GM06990 (cell line): ENCODE data around the gene PCBP1.
"Not testable (repeated sequence)": the region's sequence is repeated elsewhere in the genome, so short reads cannot be mapped to it uniquely, and the experiment has no call there.

ENCODE experiments used
- DNase-seq: peaks from one replicate; pipeline ENCODE4 v3.0.0-alpha.2; 2011; ENCODE audit not compliant: insufficient read length; ENCODE audit errors: extremely low read depth
- H3K27me3 ChIP-seq: replicated peaks from 2 replicates; pipeline ENCODE4 v1.6.0; 2011; ENCODE audit warnings: low read length; ENCODE audit not compliant: control insufficient read depth, insufficient read depth
- H3K36me3 ChIP-seq: 2 replicates; pipeline ENCODE4 v1.5.1; 2011; ENCODE audit warnings: low read length; ENCODE audit not compliant: control insufficient read depth, insufficient read depth
- H3K4me3 ChIP-seq: replicated peaks from 2 replicates; pipeline ENCODE4 v1.5.1; 2011; ENCODE audit warnings: low read depth, mild to moderate bottlenecking, control low read depth, low read length
- TF ChIP-seq, protein P1 (sequence below): IDR thresholded peaks from 2 replicates; pipeline ENCODE4 v1.5.1; 2011; ENCODE audit warnings: low read length, control low read depth, mild to moderate bottlenecking, inconsistent platforms; ENCODE audit not compliant: insufficient read depth, poor library complexity, severe bottlenecking

PCBP1 gene

DNA sequence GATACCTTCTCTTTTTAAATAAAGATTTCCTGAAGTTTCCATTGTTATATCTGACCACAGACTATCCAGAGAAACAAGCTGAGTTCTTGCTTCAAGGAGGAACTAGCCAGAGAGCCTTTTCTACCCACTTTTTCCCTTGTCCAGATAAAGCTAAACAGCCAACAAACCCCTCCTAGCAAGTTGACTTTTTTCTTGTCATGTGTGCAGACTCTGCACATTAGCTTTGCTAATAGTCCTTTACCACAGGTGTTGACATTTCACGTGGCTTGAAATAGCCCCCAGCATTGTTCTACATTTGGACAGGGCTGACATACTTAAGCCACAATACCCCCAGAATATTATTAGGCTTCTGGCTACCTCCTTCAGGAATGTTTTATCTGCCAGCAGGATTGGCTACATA is 40.7 kb downstream of the PCBP1 start:
- no peak for DNase-seq
- TF ChIP-seq, protein P1, sequence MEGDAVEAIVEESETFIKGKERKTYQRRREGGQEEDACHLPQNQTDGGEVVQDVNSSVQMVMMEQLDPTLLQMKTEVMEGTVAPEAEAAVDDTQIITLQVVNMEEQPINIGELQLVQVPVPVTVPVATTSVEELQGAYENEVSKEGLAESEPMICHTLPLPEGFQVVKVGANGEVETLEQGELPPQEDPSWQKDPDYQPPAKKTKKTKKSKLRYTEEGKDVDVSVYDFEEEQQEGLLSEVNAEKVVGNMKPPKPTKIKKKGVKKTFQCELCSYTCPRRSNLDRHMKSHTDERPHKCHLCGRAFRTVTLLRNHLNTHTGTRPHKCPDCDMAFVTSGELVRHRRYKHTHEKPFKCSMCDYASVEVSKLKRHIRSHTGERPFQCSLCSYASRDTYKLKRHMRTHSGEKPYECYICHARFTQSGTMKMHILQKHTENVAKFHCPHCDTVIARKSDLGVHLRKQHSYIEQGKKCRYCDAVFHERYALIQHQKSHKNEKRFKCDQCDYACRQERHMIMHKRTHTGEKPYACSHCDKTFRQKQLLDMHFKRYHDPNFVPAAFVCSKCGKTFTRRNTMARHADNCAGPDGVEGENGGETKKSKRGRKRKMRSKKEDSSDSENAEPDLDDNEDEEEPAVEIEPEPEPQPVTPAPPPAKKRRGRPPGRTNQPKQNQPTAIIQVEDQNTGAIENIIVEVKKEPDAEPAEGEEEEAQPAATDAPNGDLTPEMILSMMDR, result no peak
- no peaks in the 10 kb centered on the region for H3K36me3 ChIP-seq
- H3K4me3 ChIP-seq, result no peak overlapping the region
- H3K27me3 ChIP-seq, result no peaks in the 10 kb centered on the region

- DNase-seq, H3K36me3 ChIP-seq, H3K27me3 ChIP-seq: not testable (repeated sequence)
- peak overlapping the region; percentile 56 for H3K4me3 ChIP-seq
These were observed 44.3 kb downstream of the PCBP1 start for GRCh38 chr2:70131344-70132143.

GRCh38 chr2:70132244-70133126 is 45.2 kb downstream of the PCBP1 start:
- peak; percentile 58 for DNase-seq
- Histone ChIP-seq H3K27me3 (no peaks in the 10 kb centered on the region), H3K36me3 (no peaks in the 10 kb centered on the region), H3K4me3 (peak overlapping the region; percentile 56)
- TF ChIP-seq, protein P1, result no peak

DNA sequence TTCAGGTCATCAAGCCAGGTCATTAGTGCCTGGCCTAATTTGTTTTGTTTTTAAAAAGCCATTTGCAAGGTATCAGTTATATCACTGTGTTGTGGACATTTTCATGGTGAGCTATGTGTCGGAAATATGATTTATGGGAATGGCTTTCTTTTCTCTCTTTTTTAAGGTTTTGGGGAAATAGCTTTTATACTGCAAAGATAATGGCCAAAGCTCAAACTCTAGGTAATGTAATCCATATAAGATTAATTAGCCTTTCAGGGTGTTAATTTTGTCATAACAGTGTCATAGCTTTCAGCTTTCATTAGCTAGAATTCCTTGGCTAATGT is 45.8 kb downstream of the PCBP1 start:
- no peak for DNase-seq
- peak overlapping the region; percentile 18 for H3K4me3 ChIP-seq
- H3K27me3 ChIP-seq, result no peaks in the 10 kb centered on the region
- TF ChIP-seq, protein P1, result no peak
- H3K36me3 ChIP-seq, result no peaks in the 10 kb centered on the region

GRCh38 chr2:70133491-70134322 is 46.4 kb downstream of the PCBP1 start:
- DNase-seq, result no peak
- Histone ChIP-seq H3K36me3 (no peaks in the 10 kb centered on the region), H3K4me3 (no peak overlapping the region; the same call in 1 of the 2 replicates), H3K27me3 (no peaks in the 10 kb centered on the region)
- TF ChIP-seq, protein P1, result no peak

DNA sequence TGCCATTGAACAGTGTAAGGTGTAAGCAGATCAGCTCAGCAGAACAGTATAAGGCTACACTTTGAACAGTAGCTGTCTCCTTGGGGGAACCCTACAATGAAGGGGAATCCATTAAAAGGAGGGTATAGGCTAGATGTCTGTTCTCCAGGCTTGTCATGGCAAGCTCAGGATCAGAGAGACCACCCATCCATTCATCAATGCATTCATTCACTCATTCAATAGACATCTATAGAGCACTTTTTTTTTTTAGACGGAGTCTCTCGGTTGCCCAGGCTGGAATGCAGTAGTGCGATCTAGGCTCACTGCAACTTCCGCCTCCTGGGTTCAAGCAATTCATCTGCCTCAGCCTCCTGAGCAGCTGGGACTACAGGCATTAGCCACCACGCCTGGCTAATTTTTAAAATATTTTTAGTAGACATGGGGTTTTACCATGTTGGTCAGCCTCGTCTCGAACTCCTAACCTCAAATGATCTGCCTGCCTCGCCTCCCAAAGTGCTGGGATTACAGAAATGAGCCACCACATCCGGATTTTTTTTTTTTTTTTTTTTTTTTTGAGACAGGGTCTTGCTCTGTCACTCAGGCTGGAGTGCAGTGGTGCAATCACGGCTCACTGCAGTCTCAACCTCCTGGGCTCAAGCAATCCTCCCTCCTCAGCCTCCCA is 47.2 kb downstream of the PCBP1 start:
- DNase-seq, H3K36me3 ChIP-seq, H3K4me3 ChIP-seq, H3K27me3 ChIP-seq: not testable (repeated sequence)
